GM21367 (cell line): ENCODE measurements around the gene GIPR.
"Not testable (repeated sequence)": the region's sequence is repeated elsewhere in the genome, so short reads cannot be mapped to it uniquely, and the experiment has no call there.

ENCODE experiments used
- ATAC-seq: cut with Tn5 transposase; IDR thresholded peaks from one replicate; pipeline ENCODE4 v1.9.1; 2021; ENCODE audit not compliant: unreplicated experiment

The GIPR gene

GRCh38 chr19:45691516-45692186 is 23.6 kb downstream of the GIPR start, which contains the start of gene SNRPD2:
Gene SNRPD2, minus strand, starts transcription at chr19:45691953. Its CDS starts 65 bp downstream, at chr19:45691888.
- peak; percentile 44 for ATAC-seq

GRCh38 chr19:45692187-45693105 is 24.4 kb downstream of the GIPR start, which contains the start of gene QPCTL:
Gene QPCTL, plus strand, starts transcription at chr19:45692666. Its CDS starts 38 bp downstream, at chr19:45692704.
- peak; percentile 74 for ATAC-seq

GRCh38 chr19:45693106-45693788 is 25.2 kb downstream of the GIPR start:
- no peak for ATAC-seq

GRCh38 chr19:45701676-45702075 is 33.7 kb downstream of the GIPR start:
- no peak for ATAC-seq

DNA sequence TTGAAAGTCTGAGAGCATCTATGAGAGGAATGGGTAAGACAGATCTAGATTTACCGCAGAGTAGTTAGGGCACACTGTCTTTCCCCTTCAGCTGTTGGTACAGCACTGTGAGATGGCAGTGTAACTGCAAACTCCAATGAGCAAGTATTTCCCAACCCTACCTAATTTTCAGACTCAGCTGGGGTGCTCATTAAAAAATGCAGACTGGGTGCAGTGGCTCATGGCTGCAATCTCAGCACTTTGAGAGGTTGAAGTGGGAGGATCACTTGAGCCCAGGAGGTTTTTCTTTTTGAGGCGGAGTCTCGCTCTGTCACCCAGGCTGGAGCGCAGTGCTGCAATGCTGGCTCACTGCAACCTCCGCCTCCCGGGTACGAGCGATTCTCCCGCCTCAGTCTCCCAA is 37.1 kb downstream of the GIPR start:
- ATAC-seq: no peak

GRCh38 chr19:45705710-45706415 is 37.8 kb downstream of the GIPR start:
- no peak for ATAC-seq

- no peak for ATAC-seq
Measured at GRCh38 chr19:45710356-45711130, 42.5 kb downstream of the GIPR start.

DNA sequence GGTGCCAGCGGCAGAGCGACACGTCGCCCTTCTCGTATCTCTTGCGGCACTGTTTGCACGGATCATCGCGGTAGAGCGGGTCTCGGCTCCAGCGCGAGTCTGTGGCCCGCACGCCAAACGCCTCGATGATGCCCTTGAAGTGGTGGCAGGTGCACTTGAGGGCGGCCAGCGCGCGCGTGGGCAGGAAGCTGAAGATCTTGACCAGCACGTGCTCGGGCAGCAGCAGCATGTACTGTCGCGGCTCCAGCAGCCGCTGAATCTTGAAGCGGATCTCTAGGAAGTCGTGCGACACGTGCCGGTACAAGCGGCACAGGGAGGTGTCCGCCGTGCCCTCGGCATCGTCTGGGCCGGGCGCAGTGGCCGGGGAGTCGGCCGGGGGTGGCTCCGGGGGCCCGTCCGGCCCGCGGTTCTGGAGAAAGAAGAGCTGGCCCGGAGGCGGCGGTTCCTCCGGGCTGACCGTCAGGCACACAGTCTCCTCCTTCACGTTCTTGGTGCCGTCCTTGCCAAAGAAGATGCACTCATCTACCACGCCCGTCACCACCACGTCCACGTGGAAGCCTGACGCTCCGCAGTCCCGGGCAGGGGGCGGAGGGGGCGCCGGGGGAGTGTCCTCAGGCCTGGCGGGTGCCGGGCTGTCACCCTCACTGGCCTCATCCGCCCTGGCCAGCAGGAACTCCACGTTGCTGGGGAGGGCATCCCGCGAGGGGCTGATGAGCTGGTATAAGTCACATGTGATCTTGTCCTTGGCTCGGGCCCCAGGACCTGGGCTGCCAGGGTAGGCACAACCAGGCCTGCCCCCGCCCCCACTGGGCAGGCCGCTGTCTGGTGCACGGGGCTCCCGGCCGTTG is 44.1 kb downstream of the GIPR start:
- no peak for ATAC-seq

DNA sequence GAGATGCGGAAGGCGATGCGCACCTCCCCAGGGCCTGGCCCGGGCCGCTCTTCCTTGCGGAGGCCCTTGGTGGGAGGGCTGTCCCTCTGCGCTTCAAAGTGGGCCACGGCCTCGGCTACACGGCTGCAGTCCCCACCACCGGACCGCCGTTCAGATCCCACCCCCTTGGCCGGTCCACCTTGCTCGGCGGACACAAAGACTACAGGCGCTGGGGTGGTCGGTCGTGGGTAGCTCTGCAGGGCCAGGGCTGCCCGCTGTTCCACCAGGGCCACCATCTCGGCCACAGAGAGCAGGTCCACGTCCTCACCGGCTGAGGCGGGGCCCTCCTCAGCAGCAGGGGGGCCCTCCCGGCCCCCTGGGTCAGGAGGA is 44.7 kb downstream of the GIPR start:
- no peak for ATAC-seq

DNA sequence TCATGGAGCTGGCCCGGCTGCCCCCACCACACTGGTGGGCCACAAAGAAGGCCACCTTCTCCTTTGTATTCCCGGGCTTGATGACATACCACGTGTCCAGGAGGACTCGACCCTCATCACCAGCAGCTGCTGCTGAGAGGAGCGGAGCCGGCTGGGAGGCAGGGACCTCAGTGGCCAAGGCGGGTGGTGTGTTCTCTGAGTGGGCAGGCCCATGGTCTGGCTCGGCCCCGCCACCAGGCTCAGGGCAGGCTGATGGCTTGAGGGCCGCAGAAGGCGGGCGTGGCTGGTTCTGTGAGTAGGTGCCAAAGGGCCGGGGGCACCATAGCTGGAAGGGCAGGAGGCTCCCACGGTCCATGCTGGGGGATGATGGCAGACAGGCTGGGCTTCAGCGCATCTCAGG is 45.1 kb downstream of the GIPR start:
- no peak for ATAC-seq

GRCh38 chr19:45715139-45715538 is 47.1 kb downstream of the GIPR start:
- ATAC-seq: no peak

DNA sequence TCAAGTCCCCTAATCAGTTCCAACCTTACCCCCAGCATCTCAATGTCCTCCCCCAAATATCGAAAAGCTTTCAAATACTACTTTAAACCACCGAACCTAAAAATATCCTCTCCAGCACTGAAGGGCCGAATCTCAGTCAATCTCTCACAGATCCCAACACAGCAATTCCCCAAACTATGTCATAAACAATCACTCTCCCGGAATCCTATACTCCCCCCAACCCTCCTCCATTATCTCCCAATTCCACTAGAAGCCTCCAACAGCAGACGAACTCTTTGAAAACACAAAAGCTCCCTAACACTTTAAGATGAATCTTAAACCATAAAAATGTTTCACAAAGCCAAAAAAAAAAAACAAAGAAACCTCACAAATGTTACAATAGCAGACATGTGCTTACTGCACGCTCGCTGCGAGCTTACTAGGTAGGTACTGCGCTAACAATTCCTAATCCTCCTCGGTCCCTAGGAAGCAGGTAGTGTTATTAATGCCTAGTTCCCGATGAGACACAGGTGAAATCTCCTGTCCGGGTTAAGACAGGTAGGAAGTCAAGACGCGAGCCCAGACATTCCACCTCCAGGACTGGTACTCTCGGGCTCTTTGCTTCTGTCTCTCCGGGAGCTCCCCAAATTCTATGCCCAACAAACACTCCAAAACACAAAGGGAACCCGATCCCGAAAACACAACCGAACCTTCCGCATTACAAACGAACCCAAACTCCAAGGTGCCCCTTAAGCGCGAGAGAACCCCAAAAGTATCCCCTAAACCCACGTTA is 48.5 kb downstream of the GIPR start:
- no peak for ATAC-seq

DNA sequence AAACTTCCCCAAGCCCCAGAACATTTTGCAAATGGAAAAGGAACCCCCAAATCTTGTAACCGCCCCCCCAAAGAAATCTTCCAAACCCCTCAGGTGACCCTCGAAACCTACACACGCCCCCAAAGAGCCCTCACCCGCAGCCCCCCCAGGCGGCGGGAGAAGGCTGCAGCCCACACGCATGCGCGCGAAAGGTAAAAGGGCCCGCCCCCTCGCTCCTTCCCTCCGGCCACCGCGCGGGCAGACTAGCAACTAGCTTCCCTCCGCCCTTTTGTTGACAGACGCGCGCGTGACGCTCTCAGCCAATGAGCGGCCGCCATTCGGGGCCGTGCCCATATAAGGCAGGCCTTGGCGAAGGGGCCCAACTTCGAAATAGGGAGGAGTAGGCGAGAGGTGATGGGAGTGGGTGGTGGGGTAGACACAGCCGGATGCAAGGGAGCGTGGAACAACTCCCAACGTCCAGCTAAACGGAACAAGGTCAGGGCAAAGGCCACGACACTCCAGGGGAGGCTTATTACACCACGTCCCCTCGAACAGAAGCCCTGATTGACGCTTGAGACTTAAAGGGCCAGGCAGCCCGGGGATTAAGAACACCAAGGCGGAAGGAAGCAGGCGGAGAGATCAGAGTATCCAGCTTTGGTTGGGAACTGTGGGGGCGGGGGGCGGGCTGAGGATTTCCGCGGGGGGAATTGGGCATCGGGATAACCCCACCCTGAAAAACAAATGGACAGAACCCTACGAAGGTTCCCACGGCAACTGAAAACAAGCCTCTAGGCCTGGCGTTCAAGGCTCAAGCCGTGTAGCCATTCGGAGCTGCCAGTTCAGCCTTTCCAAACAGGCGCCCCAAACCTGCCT is 49.3 kb downstream of the GIPR start:
- ATAC-seq: peak; percentile 77

DNA sequence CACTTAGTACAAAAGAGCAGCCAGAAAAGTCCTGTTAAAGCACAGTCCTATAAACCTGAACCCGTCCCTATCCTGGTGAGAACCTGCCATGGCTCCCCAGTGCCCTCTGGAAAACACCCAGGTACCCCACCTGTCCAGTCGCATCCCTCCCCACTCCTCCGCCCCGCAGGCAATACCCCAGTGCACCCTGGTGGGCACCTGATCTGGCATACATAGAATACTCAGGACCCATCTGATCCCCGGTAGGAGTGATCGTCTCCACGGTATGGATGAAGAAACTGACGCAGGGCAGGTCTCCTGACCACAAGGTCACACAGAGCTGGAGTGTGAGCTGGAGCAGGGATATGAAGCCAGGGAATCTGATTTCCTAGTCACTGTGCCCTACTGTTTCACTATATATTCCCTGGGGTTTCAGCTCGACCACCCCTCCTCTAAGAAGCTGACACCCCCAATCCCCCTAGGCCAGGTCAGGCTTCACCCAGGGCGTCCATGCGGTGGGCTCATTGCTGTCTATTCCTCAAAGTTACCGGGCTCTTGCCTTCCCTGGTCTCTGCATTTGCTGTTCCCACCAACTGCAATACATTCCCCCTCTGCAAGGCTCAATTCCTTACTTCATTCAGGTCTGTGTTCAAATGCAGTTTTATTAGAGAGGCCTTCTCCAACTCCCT is 50.1 kb downstream of the GIPR start:
- ATAC-seq: no peak

DNA sequence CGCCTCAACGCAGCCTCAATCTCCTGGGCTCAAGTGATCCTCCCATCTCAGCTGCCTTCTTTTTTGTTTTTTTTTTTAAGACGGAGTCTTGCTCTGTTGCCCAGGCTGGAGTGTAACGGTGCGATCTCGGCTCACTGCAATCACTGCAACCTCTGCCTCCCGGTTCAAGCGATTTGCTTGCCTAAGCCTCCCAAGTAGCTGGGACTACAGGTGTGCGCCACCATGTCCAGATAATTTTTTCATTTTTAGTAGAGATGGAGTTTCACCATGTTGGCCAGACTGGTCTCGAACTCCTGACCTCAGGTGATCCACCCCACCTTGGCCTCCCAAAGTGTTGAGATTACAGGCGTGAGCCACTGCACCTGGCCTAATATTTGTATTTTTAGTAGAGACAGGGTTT is 52.0 kb downstream of the GIPR start:
- not testable (repeated sequence) for ATAC-seq

DNA sequence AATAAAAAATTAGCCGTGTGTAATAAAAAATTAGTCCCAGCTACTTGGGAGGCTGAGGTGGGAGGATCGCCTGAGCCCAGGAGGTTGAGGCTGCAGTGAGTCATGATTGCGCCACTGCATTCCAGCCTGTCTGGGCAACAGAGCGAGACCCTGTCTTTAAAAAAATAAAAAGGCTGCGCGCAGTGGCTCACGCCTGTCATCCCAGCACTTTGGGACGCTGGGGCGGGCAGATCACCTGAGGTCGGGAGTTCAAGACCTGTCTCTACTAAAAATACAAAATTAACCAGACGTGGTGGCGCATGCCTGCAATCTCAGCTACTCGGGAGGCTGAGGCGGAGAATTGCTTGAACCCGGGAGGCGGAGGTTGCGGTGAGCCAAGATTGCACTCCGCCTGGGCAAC is 60.7 kb downstream of the GIPR start:
- not testable (repeated sequence) for ATAC-seq

DNA sequence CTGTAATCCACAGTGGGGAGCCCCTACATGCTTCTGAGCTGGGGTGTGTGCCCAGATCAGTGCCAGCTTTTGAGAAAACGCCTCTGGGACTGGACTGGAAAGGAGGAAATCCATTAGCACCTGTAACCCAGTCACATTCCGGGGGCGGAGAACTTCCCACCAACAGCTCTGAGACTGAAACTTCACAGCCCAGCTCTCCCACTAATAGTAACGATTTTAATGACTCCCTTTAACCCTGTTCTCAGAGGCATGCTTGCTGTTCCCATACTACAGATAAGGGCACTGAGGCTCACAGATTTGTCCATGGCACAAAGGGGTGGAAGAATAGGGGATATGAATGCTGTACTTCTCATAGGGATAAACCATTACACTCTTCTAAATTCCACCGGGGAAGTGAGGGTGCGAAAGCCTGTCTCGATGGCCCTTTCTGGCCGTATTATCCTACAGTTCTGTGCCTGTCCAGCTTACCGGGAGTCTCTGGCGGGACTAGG is 61.8 kb downstream of the GIPR start:
- no peak for ATAC-seq
